Activated CD8-positive, alpha-beta T cell treated with anti-CD3 and anti-CD28 coated beads, Interleukin-2, amount 10 ng/mL, durations not matched to agents 7 days and 5 days (primary cell): Measurements from ENCODE around the gene DLG2. TPM values are rescaled to one million over a fixed set of nuclear protein-coding genes. Genes with fewer than 3 reads are reported as not detected.
"Not testable (repeated sequence)": the region's sequence is repeated elsewhere in the genome, so short reads cannot be mapped to it uniquely, and the experiment has no call there.

Experiments used
- ATAC-seq: fragments of 150-1000 bp; cut with Tn5 transposase; one replicate; pipeline ENCODE4 v1.10.0; 2021; ENCODE audit warnings: moderate library complexity
- CTCF ChIA-PET: fragments of 350-600 bp; sonication (Branson Sonifier 250); formaldehyde crosslinking; loops from one replicate; lab custom pipeline; 2021; ENCODE audit warnings: antibody characterized with exemption; lab: Charles Lee
- POLR2A ChIA-PET: fragments of 350-600 bp; sonication (Branson Sonifier 250); formaldehyde crosslinking; loops from one replicate; lab custom pipeline; 2021; ENCODE audit warnings: antibody characterized with exemption; lab: Charles Lee
- DNase-seq: peaks from one replicate; pipeline ENCODE4 v3.0.0-alpha.2; 2020
- H3K27ac Mint-ChIP-seq: one replicate; pipeline ENCODE4 v1.8.0; 2021; ENCODE audit warnings: mild to moderate bottlenecking, mixed read lengths
- H3K27me3 Mint-ChIP-seq: one replicate; pipeline ENCODE4 v1.8.0; 2021; ENCODE audit warnings: low read depth, mixed read lengths
- H3K36me3 Mint-ChIP-seq: one replicate; pipeline ENCODE4 v1.8.0; 2021; ENCODE audit warnings: low read depth, mixed read lengths
- H3K4me1 Mint-ChIP-seq: one replicate; pipeline ENCODE4 v1.8.0; 2021; ENCODE audit warnings: low read depth, mixed read lengths
- H3K4me3 Mint-ChIP-seq: one replicate; pipeline ENCODE4 v1.8.0; 2021; ENCODE audit warnings: mild to moderate bottlenecking, mixed read lengths
- H3K9me3 Mint-ChIP-seq: one replicate; pipeline ENCODE4 v1.8.0; 2022; ENCODE audit warnings: mixed read lengths; ENCODE audit not compliant: insufficient read depth
- total RNA-seq, 2 experiments: library from RNA; stranded (reverse); gene quantifications; one replicate each; pipeline ENCODE4 v1.2.3, GENCODE V29; 2021

DLG2 gene
- total RNA-seq, 2 experiments from 2014 or later = 1.3 to 1.6 TPM

GRCh38 chr11:85301895-85302678, 325.1 kb downstream of the DLG2 start:
- H3K9me3 Mint-ChIP-seq = peaks cover 4% of the 10 kb centered on the region
- no peaks in the 10 kb centered on the region for H3K4me1 Mint-ChIP-seq
- no peaks in the 10 kb centered on the region for H3K36me3 Mint-ChIP-seq
- ChIA-PET POLR2A (no interaction called here), CTCF (no interaction called here)
- no peak overlapping the region for H3K4me3 Mint-ChIP-seq
- no peak for ATAC-seq
- no peak for DNase-seq
- H3K27me3 Mint-ChIP-seq = no peaks in the 10 kb centered on the region
- no peak overlapping the region for H3K27ac Mint-ChIP-seq

DNA sequence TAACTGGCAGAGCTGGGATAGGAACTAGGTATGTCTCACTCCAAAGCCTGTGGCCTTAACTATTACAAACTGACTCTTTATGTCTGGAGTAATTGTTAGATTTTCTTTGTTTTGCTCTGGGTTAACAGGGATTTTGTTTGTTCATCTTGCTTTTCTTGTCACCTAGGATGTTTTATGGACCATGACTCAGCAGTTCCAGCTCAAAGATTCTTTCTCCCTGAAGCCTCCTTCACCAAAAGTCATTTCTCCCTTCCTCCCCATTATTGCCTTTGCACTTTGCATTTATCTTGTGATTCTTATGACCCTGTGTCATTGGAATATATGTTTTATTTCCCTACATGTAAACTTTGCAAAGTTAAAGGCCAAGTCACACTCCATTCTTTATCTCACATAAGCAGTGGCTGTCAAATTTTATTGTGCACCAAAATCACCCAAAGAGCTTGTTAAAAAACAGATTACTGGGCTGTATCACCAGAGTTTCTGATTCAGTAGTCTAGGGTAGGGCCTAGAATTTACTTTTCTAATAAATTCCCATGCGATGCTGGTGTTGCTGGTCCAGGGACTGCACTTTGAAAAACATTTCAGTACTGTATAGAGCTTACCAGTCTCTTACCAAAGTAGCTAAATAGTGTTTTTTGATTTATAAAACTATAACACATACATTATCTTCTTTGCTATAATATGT, 327.7 kb downstream of the DLG2 start:
- no peak overlapping the region for H3K27ac Mint-ChIP-seq
- no peak overlapping the region for H3K4me3 Mint-ChIP-seq
- H3K9me3 Mint-ChIP-seq = no peaks in the 10 kb centered on the region
- no peaks in the 10 kb centered on the region for H3K27me3 Mint-ChIP-seq
- ATAC-seq (no peak), DNase-seq (no peak)
- POLR2A ChIA-PET = interaction anchor here (0.6 kb wide), 1 partner anchor 30 kb away, joined by 4 read pairs; no protein-coding TSS in a partner anchor
- H3K36me3 Mint-ChIP-seq = no peaks in the 10 kb centered on the region
- H3K4me1 Mint-ChIP-seq = no peaks in the 10 kb centered on the region
- CTCF ChIA-PET = no interaction called here

DNA sequence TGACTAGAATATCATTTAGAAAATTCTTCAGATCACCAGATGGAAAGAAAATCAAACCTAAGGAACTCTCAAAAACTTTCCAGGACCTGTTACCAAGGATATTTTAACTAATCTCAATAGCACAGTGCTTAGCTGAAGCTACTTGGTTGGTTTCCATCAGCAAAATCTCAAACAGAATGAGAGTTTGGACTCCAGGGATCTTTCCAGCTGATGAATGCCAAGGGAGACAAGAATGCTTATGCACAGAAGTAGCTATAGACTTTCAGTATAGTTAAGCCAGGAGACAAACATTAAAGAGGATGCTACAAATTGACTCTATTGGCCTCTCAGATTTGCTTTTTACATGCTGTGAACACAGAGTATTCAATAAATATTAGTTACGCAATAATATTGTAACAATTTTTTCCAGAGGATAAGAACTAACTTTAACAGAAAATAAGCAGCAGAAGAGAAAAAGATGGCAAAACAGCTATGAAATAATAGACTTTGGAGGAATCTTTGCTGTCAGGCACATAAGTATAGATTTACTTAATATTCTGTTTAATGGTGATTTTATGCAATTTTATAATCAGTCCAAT, 331.4 kb downstream of the DLG2 start:
- Mint-ChIP-seq H3K4me3 (no peak overlapping the region), H3K27me3 (no peaks in the 10 kb centered on the region), H3K36me3 (no peaks in the 10 kb centered on the region), H3K9me3 (no peaks in the 10 kb centered on the region), H3K27ac (no peak overlapping the region), H3K4me1 (no peaks in the 10 kb centered on the region)
- ATAC-seq (no peak), DNase-seq (no peak)
- POLR2A ChIA-PET = no interaction called here
- CTCF ChIA-PET = no interaction called here

- ATAC-seq (no peak), DNase-seq (no peak)
- no peak overlapping the region for H3K27ac Mint-ChIP-seq
- H3K36me3 Mint-ChIP-seq = no peaks in the 10 kb centered on the region
- ChIA-PET CTCF (no interaction called here), POLR2A (no interaction called here)
- H3K4me1 Mint-ChIP-seq = no peaks in the 10 kb centered on the region
- H3K4me3 Mint-ChIP-seq = no peak overlapping the region
- H3K9me3 Mint-ChIP-seq = no peaks in the 10 kb centered on the region
- no peaks in the 10 kb centered on the region for H3K27me3 Mint-ChIP-seq
These were observed 345.6 kb downstream of the DLG2 start for GRCh38 chr11:85281550-85281949.

DNA sequence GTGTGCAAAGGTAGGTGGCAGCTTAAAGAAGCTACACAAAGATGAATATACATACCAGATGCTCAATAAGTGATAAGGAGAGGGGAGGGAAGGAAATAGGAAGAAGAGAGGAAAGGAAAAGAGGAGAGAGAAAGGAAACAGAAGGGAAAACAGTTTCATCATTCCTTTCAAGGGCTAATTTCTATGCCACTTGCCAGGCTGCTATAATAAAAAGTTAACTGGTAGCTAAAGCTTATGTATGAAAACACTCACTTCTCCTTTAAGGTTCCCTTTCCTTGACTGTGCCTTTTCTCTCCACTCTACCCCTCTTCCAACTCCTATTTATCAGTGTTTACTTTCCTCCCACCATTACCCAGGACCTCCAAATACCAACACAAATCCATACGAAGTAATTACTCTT, 347.9 kb downstream of the DLG2 start:
- ATAC-seq (no peak), DNase-seq (no peak)
- Mint-ChIP-seq H3K27ac (no peak overlapping the region), H3K36me3 (no peaks in the 10 kb centered on the region), H3K4me1 (no peaks in the 10 kb centered on the region), H3K4me3 (no peak overlapping the region), H3K27me3 (no peaks in the 10 kb centered on the region), H3K9me3 (no peaks in the 10 kb centered on the region)
- ChIA-PET CTCF (no interaction called here), POLR2A (no interaction called here)

GRCh38 chr11:85277693-85278092, 349.5 kb downstream of the DLG2 start:
- Mint-ChIP-seq H3K36me3 (no peaks in the 10 kb centered on the region), H3K27ac (no peak overlapping the region), H3K9me3 (no peaks in the 10 kb centered on the region), H3K4me3 (no peak overlapping the region), H3K27me3 (no peaks in the 10 kb centered on the region), H3K4me1 (no peaks in the 10 kb centered on the region)
- ChIA-PET POLR2A (no interaction called here), CTCF (no interaction called here)
- DNase-seq (no peak), ATAC-seq (no peak)

DNA sequence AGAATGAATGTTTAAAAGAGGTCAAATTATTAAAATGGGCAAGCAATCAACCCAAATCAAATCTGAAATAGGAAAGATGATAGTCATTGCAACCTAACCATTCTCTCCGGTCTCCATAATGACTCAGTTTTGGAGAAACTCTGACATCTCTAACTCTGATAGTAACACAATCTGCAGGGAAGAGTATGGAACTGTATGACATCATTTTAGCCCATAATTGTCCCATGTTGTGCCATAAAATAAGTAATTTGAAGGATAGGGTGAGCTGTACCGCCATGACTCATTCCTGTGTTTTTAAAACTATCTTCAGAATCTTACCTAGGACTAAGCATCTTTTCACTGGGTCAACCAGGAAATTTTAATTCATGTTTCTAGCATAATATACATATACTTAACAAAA, 350.8 kb downstream of the DLG2 start:
- Mint-ChIP-seq H3K36me3 (no peaks in the 10 kb centered on the region), H3K27ac (no peak overlapping the region), H3K4me1 (no peaks in the 10 kb centered on the region), H3K4me3 (no peak overlapping the region), H3K27me3 (no peaks in the 10 kb centered on the region), H3K9me3 (no peaks in the 10 kb centered on the region)
- no peak for ATAC-seq
- CTCF ChIA-PET = no interaction called here
- POLR2A ChIA-PET = no interaction called here
- DNase-seq = no peak

GRCh38 chr11:85270315-85270714, 356.8 kb downstream of the DLG2 start:
- H3K9me3 Mint-ChIP-seq, H3K36me3 Mint-ChIP-seq, CTCF ChIA-PET, H3K27me3 Mint-ChIP-seq, DNase-seq, H3K27ac Mint-ChIP-seq, H3K4me3 Mint-ChIP-seq, ATAC-seq, H3K4me1 Mint-ChIP-seq, POLR2A ChIA-PET: not testable (repeated sequence)

- ChIA-PET CTCF (no interaction called here), POLR2A (interaction anchor here (0.7 kb wide), 1 partner anchor 31 kb away, joined by 4 read pairs; no protein-coding TSS in a partner anchor)
- H3K27me3 Mint-ChIP-seq = no peaks in the 10 kb centered on the region
- H3K9me3 Mint-ChIP-seq = peaks cover 5% of the 10 kb centered on the region
- DNase-seq = no peak
- H3K4me3 Mint-ChIP-seq = no peak overlapping the region
- no peaks in the 10 kb centered on the region for H3K4me1 Mint-ChIP-seq
- no peak for ATAC-seq
- H3K27ac Mint-ChIP-seq = no peak overlapping the region
- no peaks in the 10 kb centered on the region for H3K36me3 Mint-ChIP-seq
These were observed 358.0 kb downstream of the DLG2 start for GRCh38 chr11:85269109-85269508.

DNA sequence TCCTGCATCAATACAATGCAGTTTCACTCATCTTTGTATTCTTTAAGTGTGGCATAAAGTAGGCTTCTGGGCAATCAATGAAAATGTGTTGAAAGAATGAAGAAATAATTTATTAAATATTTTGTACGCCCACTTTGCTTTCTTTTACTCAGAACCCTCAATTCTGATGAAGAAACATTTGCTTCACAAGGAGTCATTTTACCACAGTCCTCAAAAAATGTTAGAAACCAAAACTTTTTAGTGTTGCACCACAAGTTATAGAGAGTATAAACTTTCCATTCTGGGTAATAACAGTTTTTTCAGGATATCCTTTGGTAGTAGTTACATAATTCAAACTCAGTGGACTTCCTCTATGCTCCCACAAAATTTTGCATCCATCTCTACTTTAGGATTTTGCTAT, 360.5 kb downstream of the DLG2 start:
- Mint-ChIP-seq H3K36me3 (no peaks in the 10 kb centered on the region), H3K27ac (no peak overlapping the region), H3K27me3 (no peaks in the 10 kb centered on the region), H3K4me3 (no peak overlapping the region), H3K9me3 (peaks cover 5% of the 10 kb centered on the region), H3K4me1 (no peaks in the 10 kb centered on the region)
- DNase-seq (no peak), ATAC-seq (no peak)
- ChIA-PET POLR2A (no interaction called here), CTCF (no interaction called here)

GRCh38 chr11:85263328-85263727, 363.8 kb downstream of the DLG2 start:
- no peaks in the 10 kb centered on the region for H3K4me1 Mint-ChIP-seq
- H3K4me3 Mint-ChIP-seq = no peak overlapping the region
- H3K27ac Mint-ChIP-seq = no peak overlapping the region
- H3K9me3 Mint-ChIP-seq = no peaks in the 10 kb centered on the region
- ATAC-seq = no peak
- no peaks in the 10 kb centered on the region for H3K36me3 Mint-ChIP-seq
- CTCF ChIA-PET = no interaction called here
- no peak for DNase-seq
- POLR2A ChIA-PET = no interaction called here
- no peaks in the 10 kb centered on the region for H3K27me3 Mint-ChIP-seq

DNA sequence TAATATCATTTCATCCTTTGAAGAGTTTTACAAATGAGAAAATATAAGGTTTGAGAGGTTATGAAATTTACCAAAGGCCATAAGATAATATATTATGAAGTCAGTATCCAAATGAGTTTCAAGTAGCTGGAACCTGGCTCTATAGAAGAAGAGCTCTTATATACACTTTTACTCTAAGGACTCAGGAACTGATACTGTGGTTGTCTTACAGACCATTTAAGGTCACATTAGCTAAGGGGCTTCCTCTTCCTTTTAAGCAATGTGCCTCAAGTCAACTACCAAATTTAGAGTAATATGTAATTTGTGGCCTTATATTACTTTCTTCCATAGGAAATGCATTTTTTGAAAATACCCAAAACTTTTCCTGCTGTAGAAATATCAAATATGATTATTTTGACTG, 369.3 kb downstream of the DLG2 start:
- POLR2A ChIA-PET = no interaction called here
- DNase-seq (no peak), ATAC-seq (no peak)
- no peak overlapping the region for H3K27ac Mint-ChIP-seq
- H3K4me3 Mint-ChIP-seq = no peak overlapping the region
- H3K27me3 Mint-ChIP-seq = no peaks in the 10 kb centered on the region
- H3K9me3 Mint-ChIP-seq = peaks cover 4% of the 10 kb centered on the region
- CTCF ChIA-PET = no interaction called here
- H3K36me3 Mint-ChIP-seq = no peaks in the 10 kb centered on the region
- no peaks in the 10 kb centered on the region for H3K4me1 Mint-ChIP-seq
